Measurements from ENCODE around the gene LSMEM2. TPM values are rescaled to one million over a fixed set of nuclear protein-coding genes. Genes with fewer than 3 reads are reported as not detected.
"Not testable (repeated sequence)": the region's sequence is repeated elsewhere in the genome, so short reads cannot be mapped to it uniquely, and the experiment has no call there.

The LSMEM2 gene
- total RNA-seq, 2 experiments from 2014 or later: not detected

DNA sequence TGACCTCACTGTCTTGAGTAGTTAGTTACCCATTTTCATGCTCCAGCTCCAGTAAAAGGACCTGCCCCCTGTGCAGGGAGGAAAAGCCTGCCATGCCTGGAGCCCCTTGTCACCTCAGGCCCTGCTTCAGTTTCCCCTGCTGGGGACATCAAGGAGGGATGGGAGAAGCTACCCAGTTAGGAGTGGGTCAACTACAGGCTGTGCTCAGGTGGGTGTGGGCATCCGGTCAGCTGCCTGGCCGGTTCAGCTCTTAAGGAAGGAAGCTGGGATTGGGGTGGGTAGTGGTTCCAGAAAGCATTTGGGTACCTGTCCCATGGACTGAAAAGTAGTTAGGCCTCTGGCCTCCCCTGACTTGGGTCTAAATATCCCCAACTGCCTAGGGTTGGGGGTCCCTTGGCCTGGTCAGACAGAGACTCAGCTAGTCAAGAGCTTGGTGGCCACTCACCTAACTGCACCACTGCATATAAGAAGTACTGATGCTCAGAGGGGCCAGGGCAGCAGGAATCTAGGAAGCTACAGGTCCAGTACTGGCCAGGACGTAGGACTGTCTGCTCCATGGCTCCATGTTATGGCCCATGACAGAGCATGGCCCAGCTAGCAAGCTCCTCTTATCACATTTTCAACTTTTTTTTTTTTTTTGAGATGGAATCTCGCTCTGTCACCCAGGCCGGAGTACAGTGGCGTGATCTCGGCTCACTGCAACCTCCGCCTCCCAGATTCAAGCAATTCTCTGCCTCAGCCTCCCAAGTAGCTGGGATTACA lies 549 bp downstream of the LSMEM2 start:
- H3K9me3 Mint-ChIP-seq: no peaks in the 10 kb centered on the region
- POLR2A ChIA-PET: interaction anchor here (1.0 to 9.6 kb wide), 4 partner anchors 11 to 48 kb away, joined by 3 to 98 read pairs (median 6); partner anchors contain the start of genes HYAL3, IFRD2 and NAA80
- intact Hi-C loops (cut with micrococcal nuclease): loop anchor here (2.0 kb wide), 1 partner anchor 87 kb away; no protein-coding TSS in a partner anchor
- H3K4me1 Mint-ChIP-seq (ENCODE audit: low read depth): peaks cover 15% of the 10 kb centered on the region
- H3K27ac Mint-ChIP-seq: no peak overlapping the region
- no peaks in the 10 kb centered on the region for H3K36me3 Mint-ChIP-seq (ENCODE audit: low read depth)
- no peak overlapping the region for H3K4me3 Mint-ChIP-seq
- CTCF ChIA-PET: interaction anchor here (1.0 to 2.1 kb wide), 5 partner anchors 20 to 86 kb away, joined by 3 to 6 read pairs (median 4); partner anchors contain the start of genes HYAL3 and NAA80
- DNase-seq (no peak), ATAC-seq (no peak)
- H3K27me3 Mint-ChIP-seq: peaks cover 21% of the 10 kb centered on the region
- TF ChIP-seq CTCF (IDR thresholded peaks at IDR 0.05): no peak

- H3K4me3 Mint-ChIP-seq; H3K9me3 Mint-ChIP-seq; H3K4me1 Mint-ChIP-seq (ENCODE audit: low read depth); DNase-seq; H3K27ac Mint-ChIP-seq; ATAC-seq; H3K27me3 Mint-ChIP-seq; intact Hi-C loops (cut with micrococcal nuclease): not testable (repeated sequence)
- ChIA-PET CTCF (interaction anchor here (1.0 to 1.8 kb wide), 3 partner anchors 9 to 32 kb away, joined by 3 to 8 read pairs (median 5); no protein-coding TSS in a partner anchor), POLR2A (interaction anchor here (0.8 to 1.8 kb wide), 6 partner anchors 8 to 53 kb away, joined by 3 to 9 read pairs (median 4); partner anchors contain the start of genes IFRD2 and TUSC2)
- peaks cover 18% of the 10 kb centered on the region for H3K36me3 Mint-ChIP-seq (ENCODE audit: low read depth)
Observed at GRCh38 chr3:50284121-50284520, 5.2 kb downstream of the LSMEM2 start.

- ChIA-PET POLR2A (interaction anchor here (0.8 to 8.2 kb wide), 2 partner anchors 8 to 52 kb away, joined by 4 to 98 read pairs; partner anchors contain the start of gene LSMEM2), CTCF (interaction anchor here (1.3 to 3.6 kb wide), 3 partner anchors 12 to 40 kb away, joined by 3 to 13 read pairs (median 7); no protein-coding TSS in a partner anchor)
- Mint-ChIP-seq H3K4me1 (ENCODE audit: low read depth) (peaks cover 8% of the 10 kb centered on the region), H3K36me3 (ENCODE audit: low read depth) (peaks cover 37% of the 10 kb centered on the region), H3K9me3 (no peaks in the 10 kb centered on the region), H3K4me3 (no peak overlapping the region), H3K27me3 (no peaks in the 10 kb centered on the region), H3K27ac (no peak overlapping the region)
- DNase-seq: no peak
- ATAC-seq: no peak
- intact Hi-C loops (cut with micrococcal nuclease): no loop called here
- TF ChIP-seq CTCF (IDR thresholded peaks at IDR 0.05): no peak
Observed at GRCh38 chr3:50286322-50287227, 7.7 kb downstream of the LSMEM2 start.

GRCh38 chr3:50287262-50287661 lies 8.4 kb downstream of the LSMEM2 start:
- ChIA-PET POLR2A (interaction anchor here (1.0 to 8.2 kb wide), 4 partner anchors 9 to 19 kb away, joined by 3 to 98 read pairs (median 6); partner anchors contain the start of gene LSMEM2), CTCF (interaction anchor here (1.3 to 3.6 kb wide), 3 partner anchors 12 to 40 kb away, joined by 3 to 13 read pairs (median 7); no protein-coding TSS in a partner anchor)
- H3K36me3 Mint-ChIP-seq (ENCODE audit: low read depth): peaks cover 37% of the 10 kb centered on the region
- intact Hi-C loops (cut with micrococcal nuclease): no loop called here
- H3K9me3 Mint-ChIP-seq: no peaks in the 10 kb centered on the region
- peaks cover 8% of the 10 kb centered on the region for H3K4me1 Mint-ChIP-seq (ENCODE audit: low read depth)
- H3K4me3 Mint-ChIP-seq: no peak overlapping the region
- DNase-seq (no peak), ATAC-seq (no peak)
- H3K27ac Mint-ChIP-seq: no peak overlapping the region
- no peaks in the 10 kb centered on the region for H3K27me3 Mint-ChIP-seq
- TF ChIP-seq CTCF (IDR thresholded peaks at IDR 0.05): no peak

Data from activated CD8-positive, alpha-beta T cell treated with anti-CD3 and anti-CD28 coated beads for 36 hours (primary cell).